ENCODE results near the gene GNPTG. TPM values are rescaled to one million over a fixed set of nuclear protein-coding genes. Genes with fewer than 3 reads are reported as not detected.

The GNPTG gene
- total RNA-seq, 2 donors from 2014 or later: 34.0 to 38.4 TPM

GRCh38 chr16:1308036-1308976 lies 43.4 kb upstream of the GNPTG start:
- no peak for DNase-seq
- Histone ChIP-seq H3K36me3 (ENCODE audit: control insufficient read depth, insufficient read depth, low read length) (peaks cover 11% of the 10 kb centered on the region), H3K4me3 (ENCODE audit: low read length) (peak overlapping the region; percentile 77), H3K4me1 (ENCODE audit: control insufficient read depth, insufficient read depth, low read length) (no peaks in the 10 kb centered on the region), H3K27ac (ENCODE audit: low read depth, low read length) (peak overlapping the region; percentile 100), H3K27me3 (ENCODE audit: control insufficient read depth, insufficient read depth, low read length, poor library complexity, severe bottlenecking) (no peaks in the 10 kb centered on the region), H3K9me3 (ENCODE audit: control insufficient read depth, low read length) (no peaks in the 10 kb centered on the region), H3K9ac (ENCODE audit: extremely low read depth, low read length, poor library complexity, severe bottlenecking) (peak overlapping the region; percentile 100)
- no peak overlapping the region for H3K27ac Mint-ChIP-seq
- no peaks in the 10 kb centered on the region for H3K9me3 Mint-ChIP-seq
- peaks cover 8% of the 10 kb centered on the region for H3K36me3 Mint-ChIP-seq (ENCODE audit: low read depth)
- TF ChIP-seq, protein P1, sequence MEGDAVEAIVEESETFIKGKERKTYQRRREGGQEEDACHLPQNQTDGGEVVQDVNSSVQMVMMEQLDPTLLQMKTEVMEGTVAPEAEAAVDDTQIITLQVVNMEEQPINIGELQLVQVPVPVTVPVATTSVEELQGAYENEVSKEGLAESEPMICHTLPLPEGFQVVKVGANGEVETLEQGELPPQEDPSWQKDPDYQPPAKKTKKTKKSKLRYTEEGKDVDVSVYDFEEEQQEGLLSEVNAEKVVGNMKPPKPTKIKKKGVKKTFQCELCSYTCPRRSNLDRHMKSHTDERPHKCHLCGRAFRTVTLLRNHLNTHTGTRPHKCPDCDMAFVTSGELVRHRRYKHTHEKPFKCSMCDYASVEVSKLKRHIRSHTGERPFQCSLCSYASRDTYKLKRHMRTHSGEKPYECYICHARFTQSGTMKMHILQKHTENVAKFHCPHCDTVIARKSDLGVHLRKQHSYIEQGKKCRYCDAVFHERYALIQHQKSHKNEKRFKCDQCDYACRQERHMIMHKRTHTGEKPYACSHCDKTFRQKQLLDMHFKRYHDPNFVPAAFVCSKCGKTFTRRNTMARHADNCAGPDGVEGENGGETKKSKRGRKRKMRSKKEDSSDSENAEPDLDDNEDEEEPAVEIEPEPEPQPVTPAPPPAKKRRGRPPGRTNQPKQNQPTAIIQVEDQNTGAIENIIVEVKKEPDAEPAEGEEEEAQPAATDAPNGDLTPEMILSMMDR (conservative IDR thresholded peaks at IDR 0.05): no peak
- no peaks in the 10 kb centered on the region for H3K27me3 Mint-ChIP-seq (ENCODE audit: insufficient read depth)
- H3K4me3 Mint-ChIP-seq: peak overlapping the region; percentile 88
- 5 to 67% methylated on average over 3 to 40 of the region's 43 CpGs for WGBS, 2 experiments (ENCODE audit: insufficient coverage in 1 of 2, insufficient read length in 1 of 2)
- H3K4me1 Mint-ChIP-seq: peaks cover 11% of the 10 kb centered on the region

- Mint-ChIP-seq H3K9me3 (no peaks in the 10 kb centered on the region), H3K27ac (peak within 1 kb of the TSS; percentile 100), H3K36me3 (ENCODE audit: low read depth) (peaks cover 13% of the 10 kb centered on the region), H3K4me3 (peak within 1 kb of the TSS; percentile 88), H3K4me1 (peaks cover 11% of the 10 kb centered on the region), H3K27me3 (ENCODE audit: insufficient read depth) (no peaks in the 10 kb centered on the region)
- DNase-seq: peak; percentile 99
- Histone ChIP-seq H3K4me1 (ENCODE audit: control insufficient read depth, insufficient read depth, low read length) (no peaks in the 10 kb centered on the region), H3K4me3 (ENCODE audit: low read length) (peak within 1 kb of the TSS; percentile 97), H3K27me3 (ENCODE audit: control insufficient read depth, insufficient read depth, low read length, poor library complexity, severe bottlenecking) (no peaks in the 10 kb centered on the region), H3K27ac (ENCODE audit: low read depth, low read length) (peak within 1 kb of the TSS; percentile 100), H3K9ac (ENCODE audit: extremely low read depth, low read length, poor library complexity, severe bottlenecking) (peak within 1 kb of the TSS; percentile 100), H3K9me3 (ENCODE audit: control insufficient read depth, low read length) (no peaks in the 10 kb centered on the region), H3K36me3 (ENCODE audit: control insufficient read depth, insufficient read depth, low read length) (peaks cover 13% of the 10 kb centered on the region)
- TF ChIP-seq, protein P1 (conservative IDR thresholded peaks at IDR 0.05): no peak
- WGBS, 2 experiments (ENCODE audit: insufficient coverage in 1 of 2, insufficient read length in 1 of 2): 0% methylated on average over 27 to 117 of the region's 117 CpGs
Measured at GRCh38 chr16:1308977-1309885, 42.5 kb upstream of the GNPTG start, which contains the start of gene UBE2I. Gene UBE2I (plus strand): TSS chr16:1309636. CDS start chr16:1314031, 4,395 bp downstream.

All from endodermal cell (in vitro differentiated cells).